Stimulated activated CD4-positive, alpha-beta T cell treated with anti-CD3 and anti-CD28 coated beads, Interleukin-1b, Interleukin-23, amount 100 ng/mL, for 1 hour (primary cell): ENCODE results near the gene SLC9A6.
"Not testable (repeated sequence)": the region's sequence is repeated elsewhere in the genome, so short reads cannot be mapped to it uniquely, and the experiment has no call there.

Experiments
- DNase-seq, 2 donors: peaks; one replicate each; pipeline ENCODE4 v3.0.0-alpha.2; 2020; ENCODE audit warnings: low read depth in 2 of 2

Gene SLC9A6

DNA sequence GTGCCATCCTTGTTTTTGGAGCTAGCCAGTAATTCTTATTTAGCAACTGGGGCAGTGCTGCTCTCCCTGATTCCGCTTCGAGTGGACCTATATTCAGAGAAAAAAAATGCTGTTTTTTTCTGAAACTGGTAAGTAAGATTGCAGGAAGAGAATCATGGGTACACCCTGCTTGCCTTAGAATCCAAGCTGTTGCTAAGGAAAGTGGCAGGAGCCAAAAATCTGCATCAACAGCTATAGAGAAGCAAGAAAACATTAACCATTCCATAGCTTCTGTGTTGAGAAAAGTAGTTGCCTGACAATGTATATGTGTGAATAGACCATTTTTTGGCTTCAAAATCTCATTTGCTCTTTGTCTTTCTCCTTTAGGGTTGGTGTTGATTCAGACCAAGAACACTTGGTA lies 44.5 kb downstream of the SLC9A6 start:
- DNase-seq, result no peak

DNA sequence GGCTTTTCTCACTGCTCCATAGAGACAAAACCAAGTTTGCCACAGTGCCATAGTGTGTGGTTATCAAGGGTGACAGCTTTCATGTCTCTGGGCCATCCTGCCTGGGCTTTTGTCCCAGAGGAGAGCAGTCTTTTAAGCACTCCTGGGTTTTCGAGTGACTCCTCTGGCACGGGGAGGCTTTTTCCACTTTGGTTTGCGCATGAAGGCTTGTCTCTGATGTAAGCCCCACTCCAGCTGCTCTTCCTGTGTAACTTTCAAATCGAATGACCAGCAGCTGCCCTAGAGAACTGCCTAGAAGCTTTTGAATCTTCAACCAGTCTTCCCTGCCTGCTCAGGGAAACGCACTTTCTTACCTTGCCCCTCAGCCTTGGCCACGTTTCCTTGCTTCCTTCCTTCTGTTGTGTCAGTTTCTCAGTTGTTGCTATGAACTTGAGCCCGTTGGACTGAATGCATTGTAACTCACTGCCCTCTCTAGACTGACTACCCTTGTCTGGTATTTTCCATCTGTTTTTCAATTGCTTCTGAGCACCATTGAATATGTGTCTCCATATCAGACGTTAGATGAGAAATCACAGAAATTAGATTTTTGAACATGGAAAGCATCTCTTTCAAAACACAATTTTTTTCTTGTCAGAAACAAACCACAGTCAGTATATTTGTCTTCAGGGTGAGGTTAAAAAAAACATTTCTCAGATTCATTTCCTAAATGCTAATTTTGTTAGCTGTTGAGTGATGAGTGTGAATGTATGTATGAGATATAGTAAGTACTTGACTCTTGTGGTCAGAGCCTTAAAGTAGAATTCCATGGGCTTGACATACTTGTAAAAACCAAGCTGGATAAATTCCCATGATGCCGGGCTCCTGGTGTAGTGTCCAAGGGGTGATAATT lies 45.3 kb downstream of the SLC9A6 start:
- no peak for DNase-seq

DNA sequence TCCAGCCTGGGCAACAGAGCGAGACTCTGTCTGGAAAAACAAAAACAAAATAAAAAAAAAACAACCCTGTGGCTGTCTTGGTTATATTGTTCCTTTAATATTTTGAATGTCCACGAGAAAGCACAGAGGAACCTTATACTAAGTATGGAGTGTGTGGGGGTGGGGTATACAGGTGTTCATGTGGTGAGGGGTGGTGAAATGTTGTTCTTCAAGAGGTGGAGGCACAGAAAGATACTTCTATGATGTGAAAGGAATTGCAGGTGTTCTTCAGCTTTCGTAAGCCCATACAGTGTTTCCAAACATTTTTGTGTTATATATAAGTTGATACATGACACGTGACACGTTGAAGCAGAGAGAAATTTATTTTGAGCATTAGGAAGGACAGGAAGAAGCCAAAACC lies 46.4 kb downstream of the SLC9A6 start:
- no peak for DNase-seq

DNA sequence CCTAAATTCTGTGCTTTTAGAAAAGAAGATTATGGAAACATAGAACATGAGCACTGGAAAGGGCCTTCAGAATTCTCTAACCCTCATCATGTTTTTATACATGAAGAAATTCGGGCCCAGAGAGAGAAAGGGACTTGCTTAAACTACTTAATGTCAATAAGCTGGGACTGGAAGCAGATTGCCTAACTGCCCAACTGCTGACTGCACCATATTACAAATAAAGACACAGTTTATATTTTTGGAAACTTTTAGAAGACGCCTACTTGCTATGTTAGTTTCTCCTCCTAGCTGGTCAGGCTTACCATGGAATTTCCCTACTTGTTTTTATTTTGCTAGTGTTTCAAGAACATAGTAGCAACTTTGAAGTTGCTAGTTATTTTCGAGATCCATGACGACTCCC lies 47.1 kb downstream of the SLC9A6 start:
- DNase-seq, result no peak

DNA sequence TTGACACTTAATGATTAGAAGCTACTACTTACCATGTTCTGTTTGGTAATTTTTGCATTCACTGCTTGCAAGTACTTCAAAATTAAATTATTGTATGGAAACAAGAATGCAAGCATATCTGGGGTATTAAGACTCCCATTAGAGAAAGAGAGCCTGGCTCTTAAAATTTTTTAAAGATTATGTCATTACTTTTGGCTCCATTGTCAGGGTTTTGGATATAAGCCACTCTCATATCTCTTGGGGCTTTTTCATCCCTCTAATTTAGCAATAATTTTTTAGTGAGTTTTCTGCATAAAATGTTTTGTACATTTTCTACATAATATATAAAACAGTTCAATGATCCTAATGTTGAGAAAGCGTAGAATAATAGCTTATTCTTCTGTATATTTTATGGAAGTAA lies 49.4 kb downstream of the SLC9A6 start:
- no peak for DNase-seq

DNA sequence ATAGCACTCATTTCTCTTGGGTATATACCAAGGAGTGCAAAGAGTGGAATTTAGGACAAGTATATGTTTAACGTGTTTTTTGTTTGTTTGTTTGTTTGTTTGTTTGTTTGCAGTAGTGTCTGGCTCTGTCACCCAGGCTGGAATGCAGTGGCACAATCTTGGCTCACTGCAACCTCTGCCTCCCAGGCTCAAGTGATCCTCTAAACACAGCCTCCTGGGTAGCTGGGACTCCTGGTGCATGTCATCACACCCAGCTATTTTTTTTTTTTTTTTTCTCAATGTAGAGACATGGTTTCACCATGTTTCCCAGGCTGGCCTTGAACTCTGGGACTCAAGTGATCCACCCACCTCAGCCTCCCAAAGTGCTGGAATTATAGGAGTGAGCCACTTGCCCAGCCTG lies 50.4 kb downstream of the SLC9A6 start:
- DNase-seq, result no peak

DNA sequence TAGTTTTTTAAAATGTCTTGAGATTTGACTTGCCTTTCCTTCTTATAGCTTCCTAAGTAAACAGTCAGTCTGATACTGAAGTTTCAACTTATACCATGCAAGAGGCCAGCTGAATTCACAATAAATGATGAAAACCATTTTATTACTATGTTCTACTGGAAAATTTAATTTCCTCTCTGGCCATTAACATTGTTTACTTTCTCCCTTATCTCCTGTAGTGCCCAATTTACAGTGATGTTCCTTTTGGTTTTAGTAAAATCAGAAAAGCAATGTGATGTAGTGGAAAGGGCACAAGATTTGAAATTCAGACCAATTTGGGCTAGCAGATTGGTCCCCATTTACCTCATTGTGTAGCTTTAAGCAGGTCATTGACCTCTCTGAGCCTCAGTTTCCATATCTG lies 54.2 kb downstream of the SLC9A6 start:
- DNase-seq, result no peak

DNA sequence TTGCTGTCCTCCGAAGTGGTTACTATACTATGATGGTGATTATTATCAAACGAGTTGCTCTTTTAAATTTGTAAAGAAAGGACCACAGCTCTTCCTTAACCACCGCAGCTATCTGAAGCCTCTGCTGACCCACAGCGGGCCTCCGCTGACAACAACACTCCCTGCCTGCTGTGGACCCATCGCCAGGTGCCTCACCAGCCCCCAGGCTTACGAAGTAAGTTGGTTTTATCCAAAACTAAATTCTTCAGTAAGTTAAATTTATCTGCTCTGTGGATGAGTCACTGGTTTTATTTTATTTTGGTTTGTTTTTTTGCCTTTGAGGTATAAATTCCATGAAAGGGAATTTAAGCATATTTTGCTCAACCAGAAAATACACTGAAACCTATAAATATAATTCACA lies 54.7 kb downstream of the SLC9A6 start:
- DNase-seq, result no peak

DNA sequence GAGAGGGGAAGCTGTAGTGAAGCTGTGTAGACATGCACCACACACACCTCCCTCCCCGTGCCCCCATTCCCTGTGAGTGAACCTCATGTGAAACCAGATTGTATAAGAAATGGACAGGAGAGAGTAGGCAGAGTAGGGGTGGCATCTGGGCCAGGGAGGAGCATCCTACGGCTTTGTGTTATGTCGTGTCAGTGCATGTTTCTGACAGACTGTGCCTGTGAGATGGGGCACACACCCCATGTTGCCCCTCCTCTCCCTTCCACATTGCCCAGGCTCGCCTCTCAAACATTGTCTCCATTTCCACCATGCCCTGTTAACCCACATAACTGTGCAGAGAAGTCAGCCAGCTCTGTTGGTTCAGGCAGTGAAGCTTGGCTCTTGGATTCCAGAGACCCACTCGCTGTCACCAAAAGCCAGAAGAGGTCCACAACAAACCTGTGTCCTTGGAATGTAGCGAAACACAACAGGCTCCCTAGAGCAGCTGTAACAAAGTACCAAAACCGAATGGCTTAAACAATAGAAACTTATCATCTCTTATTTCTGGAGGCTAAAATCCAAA lies 56.1 kb downstream of the SLC9A6 start:
- DNase-seq, result no peak

DNA sequence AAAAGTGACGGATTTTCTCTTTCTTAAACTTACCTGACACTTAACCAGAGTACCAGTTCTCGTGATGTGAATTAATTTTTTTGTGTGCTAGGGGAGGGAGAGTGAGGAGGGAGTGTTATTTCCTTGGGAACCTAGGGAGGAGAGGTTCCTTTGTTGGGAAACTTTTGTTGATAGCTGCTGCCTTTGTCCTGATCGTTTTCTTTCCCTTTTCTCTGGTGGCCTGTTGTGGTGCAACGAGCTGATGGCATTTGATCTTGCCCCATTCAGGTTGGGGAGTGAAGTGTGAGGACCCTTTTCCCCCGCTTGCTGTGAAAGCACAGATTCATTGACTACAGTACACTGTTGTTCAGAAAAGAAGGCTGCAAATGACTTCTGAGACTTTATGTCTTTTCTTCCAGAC lies 59.8 kb downstream of the SLC9A6 start:
- DNase-seq, result no peak

DNA sequence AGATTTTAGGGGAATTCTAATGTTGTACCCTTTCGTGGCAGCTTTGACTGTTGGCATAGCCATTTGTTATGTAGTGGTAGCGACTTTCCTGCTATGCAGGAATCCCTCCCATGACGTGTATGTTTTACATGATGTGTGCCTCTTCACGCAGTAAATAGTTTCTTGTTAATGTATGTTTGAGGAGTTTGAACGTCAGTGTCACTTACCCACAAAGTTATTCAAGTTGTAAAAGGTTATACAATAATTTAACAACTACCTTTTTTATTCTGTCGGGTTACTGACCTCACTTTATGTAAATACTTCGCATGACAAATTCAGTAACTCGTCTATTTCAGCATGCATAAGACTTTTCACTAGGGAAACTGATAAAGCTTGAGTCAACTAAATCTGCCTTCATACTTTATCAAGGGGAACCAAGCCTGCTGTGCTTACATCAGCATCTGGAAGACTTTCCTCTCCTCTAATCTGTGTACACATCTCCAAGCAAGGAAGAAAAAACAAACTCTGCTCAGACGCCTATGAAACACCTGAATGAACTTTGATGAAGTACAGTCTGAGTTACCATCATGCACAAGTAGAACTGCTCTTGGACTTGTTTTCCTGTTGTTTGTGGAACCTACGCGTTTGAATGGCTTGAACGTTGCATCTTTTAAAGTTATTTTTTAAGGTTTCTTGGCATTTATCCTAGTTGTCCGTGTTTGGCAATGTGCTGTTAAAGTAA lies 61.2 kb downstream of the SLC9A6 start:
- DNase-seq, result no peak

DNA sequence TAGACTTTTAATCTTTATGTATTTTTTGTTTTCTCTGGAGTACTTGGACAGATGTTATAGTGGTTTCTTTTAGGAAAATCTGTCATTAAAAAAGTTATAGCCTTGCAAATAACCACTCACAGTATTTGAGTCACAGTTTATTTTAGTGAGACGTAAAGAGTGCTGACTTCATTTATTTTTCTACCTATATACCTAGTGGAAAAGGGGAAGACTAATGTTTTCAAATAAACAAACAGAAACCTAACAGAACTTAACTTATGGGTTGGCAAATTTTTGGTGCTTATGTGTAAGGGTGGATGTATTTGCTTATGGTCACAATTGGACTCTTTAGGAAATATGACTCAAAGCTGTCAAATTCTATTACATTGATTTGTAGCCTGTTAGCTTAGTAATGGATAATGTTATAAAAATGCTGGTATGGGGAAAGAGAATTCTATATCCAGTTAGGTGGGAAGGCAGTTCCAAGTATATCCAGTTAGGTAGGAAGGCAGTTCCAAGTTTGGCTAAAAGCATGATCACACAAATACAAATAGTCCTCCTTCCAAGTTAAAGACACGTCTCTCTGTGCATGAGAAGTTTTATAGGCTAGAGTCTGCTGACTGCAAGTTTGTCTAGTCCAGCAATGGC lies 61.9 kb downstream of the SLC9A6 start:
- no peak for DNase-seq

DNA sequence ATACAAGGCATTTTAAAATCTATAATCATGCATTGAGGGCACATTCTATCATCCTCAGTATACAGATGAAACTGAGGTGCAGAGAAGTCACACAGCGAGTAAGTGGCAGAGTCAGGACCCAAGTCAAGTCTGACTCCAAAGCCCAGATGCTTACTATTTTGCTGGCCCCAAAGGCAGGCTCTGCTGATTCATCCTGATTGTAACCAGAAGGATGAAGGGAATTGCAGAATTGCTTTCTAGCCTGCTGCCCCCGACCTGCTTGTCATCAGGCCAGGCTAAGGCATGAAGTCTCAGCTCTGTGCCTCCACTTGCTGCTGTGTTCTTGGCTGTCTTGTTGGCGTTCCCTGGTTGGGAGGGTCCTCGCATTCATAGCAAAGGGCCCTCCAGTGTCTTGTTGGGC lies 62.7 kb downstream of the SLC9A6 start:
- DNase-seq, result no peak

DNA sequence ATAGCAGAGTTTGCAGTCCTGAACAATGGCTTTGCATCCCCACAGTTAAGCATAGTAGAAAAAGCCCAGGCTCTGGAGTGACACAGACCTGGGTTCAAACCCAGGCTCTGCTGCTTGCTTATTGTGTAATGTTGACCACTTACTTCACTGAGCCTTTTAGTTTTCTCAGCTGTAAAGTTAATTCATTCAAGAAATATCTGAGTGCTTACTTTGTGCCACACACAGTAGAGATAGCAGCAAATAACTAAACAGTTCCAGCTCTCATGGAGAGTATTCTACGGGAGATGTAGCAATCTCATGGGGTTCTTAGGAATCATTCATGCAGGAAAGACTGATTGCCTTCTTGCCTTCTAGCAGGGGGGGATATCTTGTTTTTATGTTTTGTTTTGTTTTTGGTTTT lies 63.2 kb downstream of the SLC9A6 start:
- DNase-seq, result no peak

DNA sequence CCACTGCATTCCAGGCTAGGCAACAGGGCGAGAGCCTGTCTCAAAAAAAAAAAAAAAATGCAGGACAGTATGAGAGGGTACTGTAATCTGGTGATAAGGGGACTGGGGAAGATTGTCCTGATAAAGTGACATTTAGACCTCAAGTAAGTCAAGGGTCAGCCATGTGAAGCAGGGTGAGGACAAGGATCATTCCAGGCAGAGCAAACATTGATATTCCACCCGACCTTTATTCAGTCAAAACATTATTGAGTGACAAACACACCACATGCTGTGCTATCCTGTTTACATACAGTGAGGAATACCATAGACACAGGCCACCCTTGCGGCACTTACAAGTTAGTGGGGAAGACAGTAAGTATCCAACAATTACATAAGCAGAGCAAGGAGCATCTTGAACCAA lies 64.4 kb downstream of the SLC9A6 start:
- no peak for DNase-seq

DNA sequence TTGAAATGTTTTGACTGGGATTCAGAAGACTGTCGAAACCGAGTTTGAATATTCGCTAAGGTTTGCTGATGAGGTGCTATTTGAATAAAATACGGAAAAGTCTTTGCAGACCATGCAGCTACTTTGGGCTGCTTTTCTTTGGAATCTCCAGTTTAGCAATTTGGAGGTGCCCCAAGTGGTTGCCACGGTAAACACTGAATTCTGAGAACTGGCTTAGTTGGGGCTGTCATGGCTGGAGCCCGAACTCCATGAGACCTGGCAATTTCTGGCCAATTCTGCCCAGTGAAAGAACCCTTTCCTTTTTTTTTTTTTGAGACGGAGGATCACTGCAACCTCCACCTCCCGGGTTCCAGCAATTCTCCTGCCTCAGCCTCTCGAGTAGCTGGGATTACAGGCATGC lies 65.6 kb downstream of the SLC9A6 start:
- DNase-seq, result not testable (repeated sequence)

DNA sequence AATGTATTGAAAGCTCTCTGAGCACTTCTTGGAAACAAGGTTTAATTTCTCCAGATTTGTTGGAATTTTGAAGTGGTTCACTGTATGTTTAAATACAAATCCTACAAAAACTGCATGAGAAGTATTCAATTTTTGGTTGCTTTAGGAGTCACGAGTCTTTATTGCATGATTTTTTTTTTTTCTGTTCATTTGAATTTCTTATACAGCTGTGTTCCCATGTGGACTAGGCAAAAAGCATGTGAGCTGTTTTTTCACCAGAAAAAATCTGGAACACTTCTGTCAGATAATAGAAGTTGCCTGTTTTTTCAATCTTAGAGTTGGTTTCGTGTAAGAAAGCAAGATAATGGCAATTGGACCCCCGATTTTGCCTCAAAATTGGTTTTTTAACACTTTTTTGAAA lies 66.4 kb downstream of the SLC9A6 start:
- no peak for DNase-seq

DNA sequence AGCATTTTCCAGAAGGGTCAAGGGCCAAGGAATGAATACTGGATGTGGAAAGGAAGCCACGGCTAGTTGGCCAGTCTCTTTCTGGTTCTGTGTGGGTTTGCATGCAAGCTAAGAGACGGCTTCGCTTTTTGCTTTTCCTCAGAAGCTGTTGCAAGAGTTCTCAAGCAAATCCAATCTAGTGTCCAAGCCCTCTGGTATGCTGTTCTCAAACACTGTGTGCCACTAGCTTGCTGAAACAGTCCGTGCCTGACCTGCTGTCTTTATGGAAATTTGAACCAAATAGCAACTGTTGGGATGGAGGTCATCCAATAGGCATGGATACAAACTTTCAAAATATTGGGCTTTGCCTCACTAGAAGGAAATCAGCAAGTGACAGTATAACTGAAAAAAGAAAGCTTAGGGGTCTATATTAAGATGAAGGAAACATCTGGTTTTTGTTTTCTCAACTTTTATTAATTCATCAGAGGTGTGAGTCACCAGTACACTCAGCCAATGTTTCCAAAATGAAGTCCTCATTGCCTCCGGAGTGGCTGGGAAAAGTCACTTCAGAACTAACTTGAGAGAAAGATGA lies 70.5 kb downstream of the SLC9A6 start:
- DNase-seq, result no peak

DNA sequence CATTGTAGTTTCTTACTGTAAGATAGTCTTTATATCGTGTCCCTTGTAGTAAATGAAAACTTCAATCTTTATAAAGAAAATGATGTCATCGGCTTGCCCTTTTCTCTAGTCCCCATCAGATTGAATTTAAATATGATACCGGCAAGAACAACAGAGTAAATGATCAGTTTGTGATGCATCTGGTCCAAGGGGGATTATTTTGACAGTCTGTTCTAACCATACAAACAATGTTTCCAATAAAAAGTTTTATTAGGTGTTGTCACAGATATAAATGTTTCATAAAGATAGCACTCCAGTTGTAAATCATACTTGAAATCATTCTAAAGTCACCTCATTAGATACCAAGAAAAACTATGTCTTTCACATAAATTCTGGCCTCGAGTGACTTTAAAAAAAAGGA lies 72.3 kb downstream of the SLC9A6 start:
- no peak for DNase-seq

DNA sequence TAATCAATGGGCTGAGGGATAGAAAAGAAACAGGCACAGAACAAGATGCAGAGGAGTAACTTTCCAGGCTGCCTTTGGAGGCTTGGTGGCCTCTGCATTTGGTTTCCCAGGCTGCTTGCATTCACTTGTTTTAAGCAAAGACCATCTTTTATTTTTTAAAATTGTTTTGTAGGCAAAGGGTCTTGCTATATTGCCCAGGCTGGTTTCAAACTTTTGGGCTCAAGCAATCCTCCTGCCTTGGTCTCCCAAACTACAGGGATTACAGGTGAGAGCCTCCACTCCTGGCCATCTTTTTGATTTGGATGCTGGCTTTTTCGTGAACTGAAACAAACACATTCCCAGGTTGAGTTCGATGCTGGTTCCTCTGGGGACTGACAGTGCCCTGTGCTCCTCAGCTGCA lies 74.1 kb downstream of the SLC9A6 start:
- DNase-seq, result no peak

DNA sequence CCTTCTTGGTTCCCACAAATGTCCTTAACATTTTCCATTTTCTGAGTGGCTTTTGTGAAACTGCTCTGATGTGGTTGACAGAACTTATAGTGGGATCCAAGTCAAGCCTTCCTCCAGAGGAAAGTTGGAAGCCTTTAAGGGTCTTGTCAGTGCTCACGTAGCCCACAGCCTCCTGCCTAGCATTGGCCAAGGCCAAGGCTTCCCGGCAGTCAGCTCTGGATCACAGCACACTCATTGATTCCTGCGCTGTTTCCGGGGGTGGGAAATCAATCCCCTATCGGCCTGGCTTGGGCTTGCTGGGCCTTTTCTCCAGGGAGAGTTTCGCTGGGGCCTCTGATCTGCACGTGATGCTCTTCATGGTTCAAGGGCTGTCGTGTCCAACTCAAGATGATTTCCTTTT lies 76.1 kb downstream of the SLC9A6 start:
- no peak for DNase-seq

DNA sequence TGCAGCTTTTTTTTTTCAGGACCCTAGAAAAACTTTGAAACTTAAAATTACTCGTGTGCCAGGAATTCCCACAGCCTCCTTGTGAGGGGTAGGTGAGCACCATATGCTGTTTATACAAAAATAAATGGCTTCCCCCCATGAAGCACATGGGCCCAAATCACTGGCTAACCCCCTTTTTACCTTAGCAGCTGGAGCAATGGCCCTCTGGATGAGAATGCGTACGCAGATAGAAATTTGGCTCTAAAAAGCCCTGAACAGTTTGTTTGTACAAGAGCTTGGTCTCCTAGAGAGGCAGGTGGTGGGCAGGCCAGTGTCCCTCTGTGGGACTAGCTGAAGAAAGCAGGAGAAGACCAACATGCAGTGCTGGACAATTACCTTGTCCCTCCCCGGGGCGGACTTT lies 76.5 kb downstream of the SLC9A6 start:
- no peak for DNase-seq
